Neural cell (in vitro differentiated cells): Measurements from ENCODE around the gene CACNA2D1.

Experiments used
- CTCF ChIP-seq: fragments of 450-650 bp; IDR thresholded peaks from 2 replicates; pipeline ENCODE4 v1.5.1; 2014; ENCODE audit warnings: antibody characterized with exemption, mild to moderate bottlenecking, moderate library complexity; ENCODE audit not compliant: poor library complexity, severe bottlenecking
- EZH2 ChIP-seq: fragments of 200-600, 300-800 bp; shearing (Covaris generic), sonication (generic); IDR thresholded peaks from 2 replicates; pipeline ENCODE4 v1.6.1; 2014; ENCODE audit warnings: antibody characterized with exemption, low read length, borderline replicate concordance, mild to moderate bottlenecking; ENCODE audit not compliant: insufficient read depth, poor library complexity, severe bottlenecking
- MXI1 ChIP-seq: fragments of 450-650 bp; conservative IDR thresholded peaks from 2 replicates; pipeline ENCODE4 v1.6.1; 2014; ENCODE audit warnings: antibody characterized with exemption, mild to moderate bottlenecking; ENCODE audit not compliant: poor library complexity, severe bottlenecking

- TF ChIP-seq CTCF: no peak
- TF ChIP-seq EZH2: no peak
- no peak for TF ChIP-seq MXI1
Observed at GRCh38 chr7:82286798-82287140, 156.8 kb downstream of the CACNA2D1 start.
